Smooth muscle cell of the coronary artery (primary cell): ENCODE results near the gene LRRC9. TPM values are rescaled to one million over a fixed set of nuclear protein-coding genes. Genes with fewer than 3 reads are reported as not detected.

Experiments
- total RNA-seq: library from RNA; depleted of rRNA; stranded (reverse); fragments of >200 nt; gene quantifications from 2 replicates; pipeline ENCODE4 v1.2.3, GENCODE V29; 2014; ENCODE audit warnings: low replicate concordance

LRRC9 gene
- not detected in 2 replicates for total RNA-seq

DNA sequence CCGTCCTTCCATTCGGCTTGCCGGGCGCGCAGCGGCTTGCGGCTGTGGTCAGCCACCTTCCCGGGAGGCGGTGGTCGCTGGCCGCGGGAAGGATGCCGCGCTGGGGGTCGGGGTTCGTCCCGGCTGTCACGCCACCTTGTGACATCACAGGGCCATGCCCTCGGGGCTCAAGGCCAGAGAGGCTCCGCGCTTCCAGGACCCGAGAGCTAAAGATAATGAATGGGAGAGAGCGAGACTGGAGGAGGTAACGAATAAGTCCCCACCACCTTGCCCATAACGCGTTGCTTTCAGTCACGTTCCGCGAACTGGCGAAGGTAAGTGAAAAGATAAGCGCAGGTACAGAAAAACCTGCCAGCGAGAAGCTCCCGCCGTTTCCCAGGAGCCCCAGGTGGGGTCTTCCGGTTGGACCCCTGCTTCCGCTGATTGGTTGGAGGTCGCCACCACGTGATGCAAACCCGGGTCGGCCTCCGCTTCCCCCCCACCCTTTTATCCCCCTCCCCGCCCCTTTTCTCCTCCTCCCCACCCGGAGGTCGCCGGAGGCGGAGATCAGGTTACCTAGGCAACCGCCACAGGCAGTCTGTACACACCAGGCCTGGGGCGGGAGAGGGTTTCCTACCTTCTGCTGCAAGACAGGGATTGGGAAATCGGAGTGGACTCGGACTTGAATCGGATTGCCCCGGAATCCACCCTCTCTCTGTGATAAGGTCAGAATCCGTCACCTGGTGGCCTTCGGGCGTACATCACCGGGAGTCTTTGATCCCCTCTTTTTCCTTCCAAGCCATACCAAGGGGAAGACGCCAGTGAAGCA, at the start of gene LRRC9:
Gene LRRC9, plus strand, starts transcription at position 575 of the 808 bp plus-strand sequence.

DNA sequence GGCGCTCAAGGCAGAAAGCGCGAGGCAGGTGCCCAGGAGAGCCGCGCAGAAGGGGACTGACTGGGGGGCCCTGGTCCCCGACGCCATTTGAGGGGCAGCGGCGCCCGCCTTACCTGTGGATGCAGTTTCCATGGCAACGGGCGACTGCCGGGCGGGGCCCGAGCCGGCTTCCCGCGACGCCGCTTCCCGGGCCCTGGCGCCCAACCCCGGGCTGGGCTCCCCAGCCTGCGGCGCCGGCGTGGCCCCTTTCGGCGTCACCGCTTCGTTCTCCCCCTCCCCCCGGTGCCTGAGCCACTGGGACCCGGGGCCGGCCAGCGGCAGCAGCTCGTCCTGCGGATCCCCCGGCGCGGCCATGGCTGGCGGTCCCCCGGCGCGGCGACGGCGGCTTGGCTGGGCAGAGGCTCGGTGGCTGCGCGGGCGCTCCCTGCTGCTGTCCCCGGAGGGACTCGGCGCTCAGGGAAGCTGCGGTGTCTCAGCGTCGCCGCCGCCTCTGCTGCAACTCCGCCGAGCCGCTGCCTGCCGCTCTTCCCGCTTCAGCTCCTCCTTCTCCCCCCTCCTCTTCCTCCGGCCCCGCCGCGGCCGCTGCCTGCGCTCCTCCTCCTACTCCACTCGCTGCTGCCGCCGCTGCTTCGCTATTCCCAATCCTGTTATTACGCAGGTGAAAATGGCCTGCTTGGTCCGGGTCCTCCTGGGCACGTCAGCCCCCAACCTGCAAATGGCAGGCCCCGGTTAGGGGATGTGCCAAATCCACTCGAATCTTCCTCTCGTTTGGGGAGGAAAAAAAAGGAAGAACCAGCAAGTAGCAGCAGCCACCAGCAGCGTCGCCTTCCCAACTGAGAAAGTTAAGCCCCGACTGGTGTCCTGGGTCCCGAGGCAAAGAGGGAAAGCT, 49.4 kb upstream of the LRRC9 start, which contains the start of gene RTN1:
Gene RTN1, minus strand, starts transcription at position 500 of the 889 bp plus-strand sequence. Its CDS starts 146 bp downstream, at position 354.

DNA sequence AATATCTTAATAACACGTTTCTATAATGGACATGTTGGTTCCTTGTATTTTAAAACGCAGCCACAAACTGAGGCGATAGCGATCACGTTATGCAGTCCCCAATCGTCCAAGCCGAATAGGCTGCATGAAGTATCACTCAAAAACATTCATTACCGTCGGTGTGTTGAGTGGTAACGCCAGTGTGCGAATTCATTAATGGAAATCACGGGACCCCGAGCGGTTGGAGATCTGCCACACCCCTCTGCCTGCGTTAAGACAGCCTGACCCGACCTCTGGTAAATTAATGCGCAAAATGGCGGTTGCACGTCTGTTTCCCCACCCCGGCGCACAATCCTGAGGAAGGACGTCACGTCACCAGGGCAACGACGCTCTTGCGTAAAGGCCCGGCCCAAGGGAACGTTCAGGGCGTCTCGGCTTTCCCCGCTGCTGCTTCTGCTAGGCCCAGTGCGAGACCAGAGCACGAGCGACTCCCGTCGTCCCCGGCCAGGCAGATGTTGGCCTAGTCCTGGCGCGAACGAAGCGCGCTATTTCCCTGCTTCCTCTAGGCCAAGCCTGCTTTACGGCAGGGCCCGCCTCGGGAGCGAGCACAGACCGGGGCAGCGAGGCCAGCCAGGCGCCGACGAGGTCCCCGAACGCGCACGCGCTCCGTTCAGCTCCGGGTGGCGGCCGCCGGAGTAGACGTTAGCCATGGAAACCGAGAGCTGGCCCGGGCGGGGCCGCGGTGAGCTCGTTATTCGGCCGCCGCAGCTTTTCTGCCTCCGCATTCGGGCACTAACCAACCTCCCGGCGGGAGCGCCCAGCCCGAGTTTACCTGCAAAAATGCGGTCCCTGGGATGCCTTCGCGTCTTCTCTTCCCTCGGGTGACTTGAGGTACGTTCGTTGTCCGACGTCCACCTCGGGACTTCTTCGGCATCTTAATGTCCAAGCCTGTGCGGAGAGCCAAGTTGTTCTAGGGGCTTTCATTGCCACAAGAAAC, 171.9 kb downstream of the LRRC9 start, which contains the start of gene PCNX4:
Gene PCNX4, plus strand, starts transcription at position 374 of the 976 bp plus-strand sequence. CDS start 15,716 bp downstream, outside the sequence.

Other genes starting within 250 kb of the LRRC9 start
- gene RTN1, start 49.4 kb upstream of the LRRC9 start, total RNA-seq = 0.08 and 0.35 TPM in 2 replicates
- 35.9 and 40.1 TPM in 2 replicates for gene PCNX4, start 171.8 kb downstream of the LRRC9 start, total RNA-seq
- gene DHRS7, start 245.3 kb downstream of the LRRC9 start, total RNA-seq = 78.4 and 214 TPM in 2 replicates